Measurements from ENCODE around the gene TXNRD3.

DNA sequence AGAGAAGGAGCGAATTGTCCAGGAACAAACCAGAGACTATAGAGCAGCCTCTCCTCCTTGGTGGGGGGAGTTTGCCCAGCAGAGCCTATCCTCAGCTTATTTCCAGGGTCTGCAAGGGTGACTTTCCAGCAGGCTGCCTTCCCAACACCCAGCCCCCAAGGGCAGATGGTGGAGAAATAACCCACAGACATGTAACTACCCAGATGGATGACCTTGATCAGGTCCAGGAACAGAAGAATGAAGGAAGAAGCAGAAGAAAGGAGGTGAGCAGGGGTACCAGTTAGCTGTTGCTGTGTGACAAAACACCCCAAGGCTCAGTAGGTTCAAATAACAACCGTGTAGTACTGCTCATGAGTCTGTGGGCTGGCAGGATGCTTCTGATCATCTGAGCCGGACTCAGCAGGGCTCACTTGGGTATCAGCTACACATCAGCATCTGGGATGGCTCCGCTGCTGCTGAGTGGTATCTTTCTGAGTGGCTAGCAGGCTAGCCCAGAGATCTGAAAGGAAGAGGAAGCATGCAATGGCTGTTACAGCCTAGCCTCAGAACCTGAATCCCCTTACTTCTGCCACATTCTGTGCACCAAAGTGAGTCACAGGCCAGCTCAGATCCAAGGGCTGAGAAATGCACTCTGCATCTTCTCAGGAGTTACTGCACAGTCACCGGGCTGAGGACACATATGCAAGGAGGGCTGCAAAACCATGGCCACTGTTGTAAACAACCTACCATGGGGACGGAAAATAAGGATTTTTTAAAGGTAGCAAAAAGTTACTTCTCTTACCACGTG lies 22.2 kb upstream of the TXNRD3 start:
- no peak for TF ChIP-seq CTCF (optimal IDR thresholded peaks at IDR 0.05 in 1 of 3, IDR thresholded peaks at IDR 0.05 in 1 of 3, conservative IDR thresholded peaks at IDR 0.05 in 1 of 3; ENCODE audit: extremely low read depth in 1 of 3, insufficient read depth in 2 of 3, low read length in 3 of 3)
- no peak for TF ChIP-seq EZH2 (IDR thresholded peaks at IDR 0.05; ENCODE audit: low read length)

Data from keratinocyte (primary cell).